COR-L47 (cell line): ENCODE results near the gene PPP3R2.
"Not testable (repeated sequence)": the region's sequence is repeated elsewhere in the genome, so short reads cannot be mapped to it uniquely, and the experiment has no call there.

Experiments used
- DNase-seq: peaks from one replicate; lab custom pipeline; 2025; lab: John Stamatoyannopoulos, UW

The PPP3R2 gene

GRCh38 chr9:101587332-101588043 is 7.3 kb downstream of the PPP3R2 start:
- DNase-seq, result no peak

- no peak for DNase-seq
Observed at GRCh38 chr9:101586651-101587050, 8.1 kb downstream of the PPP3R2 start.

GRCh38 chr9:101585740-101586139 is 9.0 kb downstream of the PPP3R2 start:
- no peak for DNase-seq

GRCh38 chr9:101582553-101582952 is 12.2 kb downstream of the PPP3R2 start:
- DNase-seq, result no peak

GRCh38 chr9:101579711-101580545 is 14.8 kb downstream of the PPP3R2 start:
- no peak for DNase-seq

- no peak for DNase-seq
Observed at GRCh38 chr9:101578378-101578777, 16.4 kb downstream of the PPP3R2 start.

GRCh38 chr9:101574731-101575333 is 19.9 kb downstream of the PPP3R2 start:
- no peak for DNase-seq

GRCh38 chr9:101572316-101572715 is 22.5 kb downstream of the PPP3R2 start:
- DNase-seq, result no peak

- DNase-seq, result no peak
Observed at GRCh38 chr9:101571114-101571513, 23.7 kb downstream of the PPP3R2 start.

- no peak for DNase-seq
Observed at GRCh38 chr9:101569741-101570501, 24.8 kb downstream of the PPP3R2 start.

- DNase-seq, result no peak
Observed at GRCh38 chr9:101567725-101568350, 26.9 kb downstream of the PPP3R2 start.

- no peak for DNase-seq
Observed at GRCh38 chr9:101566904-101567724, 27.7 kb downstream of the PPP3R2 start.

GRCh38 chr9:101564252-101564651 is 30.5 kb downstream of the PPP3R2 start:
- DNase-seq, result no peak

GRCh38 chr9:101562966-101563365 is 31.8 kb downstream of the PPP3R2 start:
- DNase-seq, result no peak

- no peak for DNase-seq
Observed at GRCh38 chr9:101561740-101562139, 33.0 kb downstream of the PPP3R2 start.

GRCh38 chr9:101549472-101550098 is 45.2 kb downstream of the PPP3R2 start:
- not testable (repeated sequence) for DNase-seq

- DNase-seq, result no peak
Observed at GRCh38 chr9:101543098-101543735, 51.6 kb downstream of the PPP3R2 start.
